Kidney (tissue), 14 donors: ENCODE measurements around the gene TBC1D8. TPM values are rescaled to one million over a fixed set of nuclear protein-coding genes. Genes with fewer than 3 reads are reported as not detected.
A peak's percentile ranks its signal among the peaks of the same experiment; 100 is the strongest.

ENCODE experiments used
- DNase-seq, 5 donors: peaks; one replicate each; pipeline ENCODE4 v3.0.0-alpha.2; 2013 to 2020
- FAIRE-seq: peaks from 2 replicates; lab custom pipeline; 2012; peaks lifted over from hg19 to GRCh38; lab: Jason Lieb, UNC
- H3K27ac ChIP-seq, 2 donors: one replicate each; pipeline ENCODE4 v1.7.0; 2013; ENCODE audit warnings: low read depth in 2 of 2, low read length in 2 of 2, inconsistent platforms in 1 of 2
- H3K27me3 ChIP-seq: one replicate; pipeline ENCODE4 v1.7.1; 2013; ENCODE audit warnings: low read length, inconsistent platforms; ENCODE audit not compliant: control insufficient read depth, insufficient read depth
- H3K36me3 ChIP-seq, 3 donors: one replicate each; pipeline versions ENCODE4 v1.7.0 to v1.7.1; 2013; ENCODE audit warnings: low read length in 3 of 3, control low read depth in 1 of 3, inconsistent platforms in 1 of 3; ENCODE audit not compliant: insufficient read depth in 3 of 3, control insufficient read depth in 2 of 3
- H3K4me1 ChIP-seq, 3 donors: one replicate each; pipeline versions ENCODE4 v1.7.0 to v1.7.1; 2013; ENCODE audit warnings: low read length in 3 of 3, inconsistent platforms in 1 of 3, low read depth in 1 of 3; ENCODE audit not compliant: control insufficient read depth in 2 of 3, insufficient read depth in 2 of 3
- H3K4me3 ChIP-seq, 3 donors: one replicate each; pipeline versions ENCODE4 v1.7.0 to v1.8.1; 2013; ENCODE audit warnings: low read length in 3 of 3, control low read depth in 1 of 3, inconsistent platforms in 1 of 3
- H3K9ac ChIP-seq, 3 donors: one replicate each; pipeline versions ENCODE4 v1.7.0 to v1.7.1; 2013; ENCODE audit warnings: low read length in 3 of 3, control low read depth in 1 of 3, inconsistent platforms in 1 of 3
- H3K9me3 ChIP-seq, 3 donors: one replicate each; pipeline versions ENCODE4 v1.7.0 to v1.7.1; 2013; ENCODE audit warnings: low read length in 3 of 3, control low read depth in 1 of 3, inconsistent platforms in 1 of 3; ENCODE audit not compliant: control insufficient read depth in 2 of 3, insufficient read depth in 1 of 3
- intact Hi-C: fragments of 100-400 bp; cut with DNase I; formaldehyde crosslinking; loops from one replicate; pipeline ENCODE4 v1.11.1; 2022
- polyA plus RNA-seq: library from polyadenylated mRNA; stranded (reverse); fragments of 350-450 nt; fragmentation: Illumina TruSeq; extraction: RNeasy Lipid Tissue Mini Kit (QIAGEN cat#74804); gene quantifications from one replicate; pipeline ENCODE4 v1.2.3, GENCODE V29; 2014; ENCODE audit warnings: low read depth, low replicate concordance; ENCODE audit not compliant: insufficient read depth
- total RNA-seq: library from RNA; stranded (reverse); fragmentation: NEBNext Ultra II Directional; extraction: Animal tissue kit (Norgen Biotek cat#: 25700); gene quantifications from one replicate; pipeline ENCODE4 v1.2.1, GENCODE V29; 2021
- TF ChIP-seq, protein P1 (sequence below): IDR thresholded peaks from 3 replicates; pipeline ENCODE4 v1.5.1; 2012; ENCODE audit warnings: mild to moderate bottlenecking, moderate library complexity, borderline replicate concordance; ENCODE audit not compliant: insufficient read depth; ENCODE audit errors: extremely low read depth
- donor health status: control.
- donor health status: control.
- donor health status: control.
- donor health status: control.
- donor health status: control.
- donor health status: DM: yes; HTN: yes; CAD: no.
- donor health status: Normal renal cell carcinoma (clear cell type).

Gene TBC1D8
- total and polyA plus RNA-seq, 2 donors from 2014 or later = 7.4 to 47.9 TPM

DNA sequence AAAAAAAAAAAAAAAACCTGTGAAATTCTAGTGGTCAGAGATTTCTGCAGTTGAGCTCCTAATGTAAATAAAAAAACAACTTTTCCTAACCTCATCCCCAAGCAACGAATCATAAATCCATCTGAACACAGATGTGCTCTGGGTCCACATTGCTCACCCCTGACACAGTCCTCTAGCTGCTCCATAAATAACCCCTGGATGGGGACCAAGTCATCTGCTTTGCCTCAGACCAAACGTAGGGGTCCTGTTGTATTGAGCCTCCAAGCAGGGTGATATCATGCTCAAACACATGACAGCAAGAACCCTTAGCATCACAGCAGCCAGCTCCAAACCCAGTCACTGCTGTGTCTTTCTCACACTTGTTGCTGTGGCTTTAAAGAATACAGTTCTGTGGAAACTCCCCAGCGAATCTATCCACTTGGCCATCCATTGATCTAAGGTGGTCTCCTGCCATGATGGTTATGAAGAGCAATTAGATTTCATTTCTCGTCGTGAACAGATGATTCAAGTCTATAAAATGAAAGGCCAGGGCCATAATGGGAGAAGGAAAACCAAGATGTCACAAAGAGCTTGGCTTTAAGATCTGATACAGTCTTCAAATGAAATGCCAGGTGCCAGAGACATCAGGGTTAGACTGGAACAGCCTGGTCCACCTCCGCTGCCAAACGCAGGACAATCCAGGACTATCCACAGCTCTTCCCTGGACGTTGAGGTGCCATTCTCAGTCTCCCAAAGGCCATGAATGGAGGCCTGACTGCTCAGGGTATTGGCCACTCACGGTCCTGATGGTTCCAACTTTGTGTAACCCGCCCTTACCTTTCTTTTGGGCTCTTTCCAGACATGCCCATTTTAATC lies 39.0 kb downstream of the TBC1D8 start:
- Histone ChIP-seq H3K27ac (peak overlapping the region; percentile 16 to 33), H3K4me1 (peaks cover 9 to 30% (median 16%) of the 10 kb centered on the region in 3 donors)
- peak in 3 of 5 donors; percentile 60 to 91 (median 80) for DNase-seq

DNA sequence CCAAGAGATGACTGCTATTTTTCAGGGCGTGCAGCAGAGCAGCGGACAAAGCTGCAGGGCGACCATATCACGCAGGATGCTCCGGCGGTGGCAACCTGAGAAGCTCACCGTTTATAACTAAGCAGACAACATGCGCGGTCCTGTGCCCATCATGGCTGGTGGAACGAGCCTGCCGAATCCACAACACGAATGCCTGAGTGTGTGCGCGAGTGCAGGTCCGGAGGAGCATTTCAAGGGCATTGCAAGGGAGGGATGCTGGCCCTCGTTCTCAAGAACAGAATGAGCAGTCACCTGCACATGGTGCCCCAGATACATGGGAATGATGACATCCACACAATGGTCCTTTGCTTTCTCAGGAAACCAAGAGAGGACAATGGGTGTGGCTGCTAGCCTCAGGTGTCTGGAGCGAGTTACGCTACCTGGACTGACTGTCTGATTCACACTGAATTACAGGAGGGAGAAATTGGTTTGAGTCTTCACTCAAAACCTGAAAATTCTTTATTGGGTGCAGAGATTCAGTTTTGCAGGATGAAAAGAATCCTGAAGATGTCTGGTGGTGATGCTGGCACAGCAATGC lies 39.8 kb downstream of the TBC1D8 start:
- H3K9ac ChIP-seq = no peak overlapping the region
- peaks cover 9 to 37% (median 22%) of the 10 kb centered on the region in 3 donors for H3K4me1 ChIP-seq
- H3K4me3 ChIP-seq = no peak overlapping the region
- H3K36me3 ChIP-seq = no peaks in the 10 kb centered on the region
- TF ChIP-seq, protein P1, sequence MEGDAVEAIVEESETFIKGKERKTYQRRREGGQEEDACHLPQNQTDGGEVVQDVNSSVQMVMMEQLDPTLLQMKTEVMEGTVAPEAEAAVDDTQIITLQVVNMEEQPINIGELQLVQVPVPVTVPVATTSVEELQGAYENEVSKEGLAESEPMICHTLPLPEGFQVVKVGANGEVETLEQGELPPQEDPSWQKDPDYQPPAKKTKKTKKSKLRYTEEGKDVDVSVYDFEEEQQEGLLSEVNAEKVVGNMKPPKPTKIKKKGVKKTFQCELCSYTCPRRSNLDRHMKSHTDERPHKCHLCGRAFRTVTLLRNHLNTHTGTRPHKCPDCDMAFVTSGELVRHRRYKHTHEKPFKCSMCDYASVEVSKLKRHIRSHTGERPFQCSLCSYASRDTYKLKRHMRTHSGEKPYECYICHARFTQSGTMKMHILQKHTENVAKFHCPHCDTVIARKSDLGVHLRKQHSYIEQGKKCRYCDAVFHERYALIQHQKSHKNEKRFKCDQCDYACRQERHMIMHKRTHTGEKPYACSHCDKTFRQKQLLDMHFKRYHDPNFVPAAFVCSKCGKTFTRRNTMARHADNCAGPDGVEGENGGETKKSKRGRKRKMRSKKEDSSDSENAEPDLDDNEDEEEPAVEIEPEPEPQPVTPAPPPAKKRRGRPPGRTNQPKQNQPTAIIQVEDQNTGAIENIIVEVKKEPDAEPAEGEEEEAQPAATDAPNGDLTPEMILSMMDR = no peak
- FAIRE-seq (no peak), DNase-seq (peak in 2 of 5 donors; percentile 22 to 66)
- H3K9me3 ChIP-seq = no peaks in the 10 kb centered on the region
- H3K27ac ChIP-seq = no peak overlapping the region
- H3K27me3 ChIP-seq = no peaks in the 10 kb centered on the region
- intact Hi-C loops = no loop called here

More for the DNA sequence above, 39.0 kb downstream of the TBC1D8 start:
- no peak for FAIRE-seq
- H3K36me3 ChIP-seq = no peaks in the 10 kb centered on the region
- H3K4me3 ChIP-seq = no peak overlapping the region
- H3K27me3 ChIP-seq = no peaks in the 10 kb centered on the region
- TF ChIP-seq, protein P1 = no peak
- H3K9me3 ChIP-seq = no peaks in the 10 kb centered on the region
- intact Hi-C loops = no loop called here
- H3K9ac ChIP-seq = no peak overlapping the region

DNA sequence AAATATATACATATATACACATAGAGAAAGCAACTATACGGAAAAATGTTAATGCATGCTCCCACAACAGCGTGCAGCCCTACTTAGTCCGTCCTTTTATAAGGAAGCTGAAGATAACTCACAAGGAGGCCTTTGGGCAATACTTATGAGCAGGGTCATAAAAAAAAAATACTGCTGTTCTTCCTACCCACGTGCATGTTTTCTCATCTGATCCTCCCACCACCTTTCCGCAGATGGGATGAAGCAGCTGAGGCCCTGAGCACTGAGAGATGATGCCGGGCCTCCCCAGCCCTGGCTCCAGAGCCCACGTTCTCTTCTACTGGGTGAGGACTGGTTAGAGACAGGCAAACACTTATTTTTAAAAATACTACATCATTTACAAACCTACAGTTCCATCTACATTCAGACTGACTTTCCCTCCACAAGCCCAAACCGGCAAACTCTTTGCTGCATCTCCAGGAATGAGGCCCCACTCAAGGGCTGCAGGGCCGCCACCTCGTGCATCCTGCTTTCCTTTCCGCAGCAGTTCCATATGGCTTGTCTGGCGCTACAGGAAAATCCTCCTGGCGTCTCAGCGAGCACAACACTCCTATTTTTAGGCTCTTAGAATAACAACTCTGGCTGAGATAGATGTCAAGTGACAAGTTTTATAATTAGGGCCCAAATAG lies 41.6 kb downstream of the TBC1D8 start:
- peaks cover 7 to 42% (median 23%) of the 10 kb centered on the region in 3 donors for H3K4me1 ChIP-seq
- peak overlapping the region in 1 of 2 donors; percentile 45 for H3K27ac ChIP-seq
- DNase-seq = peak in 3 of 5 donors; percentile 59 to 85 (median 70)
- TF ChIP-seq, protein P1 = no peak
- no peak overlapping the region for H3K9ac ChIP-seq
- H3K27me3 ChIP-seq = no peaks in the 10 kb centered on the region
- intact Hi-C loops = no loop called here
- no peak overlapping the region for H3K4me3 ChIP-seq
- FAIRE-seq = no peak
- H3K36me3 ChIP-seq = no peaks in the 10 kb centered on the region
- H3K9me3 ChIP-seq = no peaks in the 10 kb centered on the region
